Measurements from ENCODE around the gene CTU2. TPM values are rescaled to one million over a fixed set of nuclear protein-coding genes. Genes with fewer than 3 reads are reported as not detected.

CTU2 gene
- total and polyA plus RNA-seq, 2 of the 8 experiments (the other 6 are each of a cell fraction or from before 2014, with no cell fraction given), result 32.7 to 42.9 TPM

DNA sequence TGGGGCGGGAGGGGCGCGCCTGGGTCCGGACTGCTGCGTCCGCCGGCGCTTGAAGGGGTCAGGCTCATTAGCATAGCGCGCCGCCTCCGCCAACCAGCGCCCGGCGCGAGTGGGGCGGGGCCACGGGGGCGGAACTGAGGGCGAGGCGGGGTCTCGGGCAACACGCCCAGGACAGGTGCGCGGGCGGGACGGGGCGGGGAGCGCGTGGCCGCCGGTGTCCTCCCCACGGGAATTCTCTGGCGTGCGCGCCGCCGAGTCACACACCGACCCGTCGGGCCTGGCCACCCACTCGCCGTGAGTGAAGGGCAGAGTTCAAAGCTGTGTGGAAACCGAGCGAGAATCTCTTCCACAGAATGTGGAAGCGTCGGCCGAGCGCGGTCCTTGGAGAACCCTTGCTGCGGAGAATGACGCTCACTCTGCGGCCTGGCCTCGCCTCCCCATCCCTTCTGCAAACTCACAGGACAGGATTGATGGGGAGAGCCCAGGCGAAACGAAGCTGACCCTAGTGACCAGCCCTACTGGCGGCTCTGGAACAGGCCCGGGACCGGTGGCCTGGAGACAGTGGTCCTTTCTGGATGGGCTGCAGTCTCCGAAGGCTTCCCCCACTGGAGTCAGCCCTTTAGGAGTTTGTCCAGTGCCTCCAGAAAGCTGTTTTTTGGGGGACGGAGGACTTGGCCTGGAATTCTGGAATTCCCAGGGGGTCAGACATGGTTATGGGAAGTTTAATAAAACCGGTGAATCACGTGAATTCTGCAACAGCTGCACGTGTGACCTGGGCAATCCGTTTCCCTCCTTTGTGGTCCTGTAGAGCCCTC, 19.7 kb upstream of the CTU2 start, which contains the start of gene SNAI3 (continued):
- TF ChIP-seq SRF (IDR thresholded peaks at IDR 0.05; ENCODE audit: low read depth, low read length), result no peak
- TF ChIP-seq, protein P1, sequence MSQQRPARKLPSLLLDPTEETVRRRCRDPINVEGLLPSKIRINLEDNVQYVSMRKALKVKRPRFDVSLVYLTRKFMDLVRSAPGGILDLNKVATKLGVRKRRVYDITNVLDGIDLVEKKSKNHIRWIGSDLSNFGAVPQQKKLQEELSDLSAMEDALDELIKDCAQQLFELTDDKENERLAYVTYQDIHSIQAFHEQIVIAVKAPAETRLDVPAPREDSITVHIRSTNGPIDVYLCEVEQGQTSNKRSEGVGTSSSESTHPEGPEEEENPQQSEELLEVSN (IDR thresholded peaks at IDR 0.05), result peak; percentile 71
- TF ChIP-seq CBX8 (IDR thresholded peaks at IDR 0.05; ENCODE audit: borderline replicate concordance, low read depth, low read length), result no peak
- TF ChIP-seq NANOG (IDR thresholded peaks at IDR 0.05; ENCODE audit: insufficient read depth, low read depth, low read length, poor library complexity, severe bottlenecking), result no peak
- peak; percentile 64 for TF ChIP-seq TAF7 (optimal IDR thresholded peaks at IDR 0.05; ENCODE audit: borderline replicate concordance, low read depth, low read length)

Data from H1 (cell line).